ENCODE results near the gene PF4V1.

DNA sequence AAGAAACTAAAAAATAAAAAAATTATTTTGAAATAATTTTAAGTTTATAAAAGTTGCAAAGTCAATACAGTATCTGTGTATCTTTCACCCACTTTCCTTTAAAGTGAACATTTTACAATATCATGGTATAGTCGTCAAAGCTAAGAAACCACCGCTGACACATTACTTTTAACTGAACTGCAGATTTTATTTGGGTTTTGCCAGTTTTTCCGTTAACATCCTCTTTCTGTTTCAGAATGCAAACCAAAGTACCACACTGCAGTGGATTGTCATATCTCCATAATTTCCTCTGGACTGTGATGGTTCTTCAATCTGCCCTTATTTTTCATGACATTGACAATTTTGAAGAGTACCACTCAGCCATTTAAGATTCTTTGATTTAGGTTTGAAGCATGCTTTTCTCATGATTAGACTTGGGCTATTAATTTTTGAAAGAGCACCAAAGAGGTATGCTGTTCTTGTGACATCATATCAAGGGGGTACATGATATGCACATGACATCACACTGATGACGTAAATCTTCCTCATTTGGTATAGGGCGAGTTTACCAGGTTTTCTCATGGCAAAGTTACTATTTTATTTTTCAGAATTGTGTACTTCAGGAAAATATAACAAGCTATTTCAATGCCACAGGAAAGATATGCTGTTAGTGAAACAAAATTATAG, 12.5 kb downstream of the PF4V1 start:
- TF ChIP-seq SUZ12 (IDR thresholded peaks at IDR 0.05; ENCODE audit: extremely low read depth, insufficient read depth, insufficient read length), result no peak
- TF ChIP-seq YY1 (IDR thresholded peaks at IDR 0.05; ENCODE audit: insufficient read depth, insufficient read length), result no peak

Measured in NT2/D1 (cell line).